GM21717 (cell line): Measurements from ENCODE around the gene VKORC1L1.
"Not testable (repeated sequence)": the region's sequence is repeated elsewhere in the genome, so short reads cannot be mapped to it uniquely, and the experiment has no call there.

ENCODE experiments used
- ATAC-seq: cut with Tn5 transposase; IDR thresholded peaks from one replicate; pipeline ENCODE4 v1.9.1; 2021; ENCODE audit warnings: mild to moderate bottlenecking, moderate library complexity; ENCODE audit not compliant: unreplicated experiment

VKORC1L1 gene

GRCh38 chr7:65931685-65932084 is 58.8 kb downstream of the VKORC1L1 start:
- ATAC-seq, result no peak

GRCh38 chr7:65937296-65937695 is 64.4 kb downstream of the VKORC1L1 start:
- no peak for ATAC-seq

GRCh38 chr7:65938336-65938895 is 65.5 kb downstream of the VKORC1L1 start:
- no peak for ATAC-seq

- ATAC-seq, result not testable (repeated sequence)
These were observed 72.9 kb downstream of the VKORC1L1 start for GRCh38 chr7:65945787-65946186.

DNA sequence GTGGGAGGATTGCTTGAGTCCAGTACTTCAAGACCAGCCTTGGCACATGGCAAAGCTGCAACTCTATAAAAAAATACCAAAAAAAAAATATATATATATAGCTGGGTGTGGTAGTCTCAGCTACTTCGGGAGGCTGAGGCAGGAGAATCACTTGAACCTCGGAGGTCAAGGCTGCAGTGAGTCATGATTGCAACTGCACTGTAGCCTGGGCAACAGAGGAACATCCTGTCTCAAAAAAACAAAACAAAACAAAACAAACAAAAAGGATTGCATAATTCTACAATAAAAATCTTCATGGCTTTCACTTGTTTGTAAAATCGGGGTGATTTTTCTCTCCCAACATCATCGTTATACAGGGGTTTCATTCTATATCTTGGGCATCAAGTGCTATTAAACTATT is 74.0 kb downstream of the VKORC1L1 start:
- no peak for ATAC-seq

DNA sequence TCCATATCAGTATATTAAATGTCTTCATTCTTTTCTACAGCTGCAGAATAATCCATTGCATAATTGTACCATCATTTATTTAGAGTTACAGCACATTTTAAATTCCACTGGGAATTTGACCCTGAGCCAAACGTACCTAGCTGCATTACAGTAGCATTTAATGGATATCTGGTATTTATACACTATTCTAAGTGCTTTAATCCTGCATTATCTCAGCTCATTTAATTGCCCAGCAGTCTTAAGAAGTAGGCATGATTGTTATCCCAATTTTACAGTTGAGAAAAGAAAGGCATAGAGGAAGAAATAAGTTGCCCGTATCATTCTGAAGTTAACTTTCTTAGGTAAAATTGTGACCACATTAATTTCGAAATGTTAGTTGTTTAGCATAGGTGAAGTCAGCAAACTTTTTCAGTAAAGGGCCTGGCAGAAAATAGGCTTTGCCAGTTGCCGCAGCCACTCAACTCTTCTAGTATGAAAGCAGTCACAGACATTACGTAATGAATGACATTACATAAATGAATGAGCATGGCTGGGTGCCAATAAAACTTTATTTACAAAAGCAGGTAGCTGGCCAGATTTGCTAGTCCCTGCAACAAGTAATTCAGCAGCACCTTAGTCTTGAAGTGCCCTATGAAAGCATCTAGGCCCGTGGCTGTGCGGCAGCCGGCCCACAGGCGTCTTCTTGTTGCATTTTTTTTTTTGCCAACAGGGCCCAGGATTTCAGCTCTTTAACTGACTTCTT is 79.1 kb downstream of the VKORC1L1 start:
- ATAC-seq, result no peak

DNA sequence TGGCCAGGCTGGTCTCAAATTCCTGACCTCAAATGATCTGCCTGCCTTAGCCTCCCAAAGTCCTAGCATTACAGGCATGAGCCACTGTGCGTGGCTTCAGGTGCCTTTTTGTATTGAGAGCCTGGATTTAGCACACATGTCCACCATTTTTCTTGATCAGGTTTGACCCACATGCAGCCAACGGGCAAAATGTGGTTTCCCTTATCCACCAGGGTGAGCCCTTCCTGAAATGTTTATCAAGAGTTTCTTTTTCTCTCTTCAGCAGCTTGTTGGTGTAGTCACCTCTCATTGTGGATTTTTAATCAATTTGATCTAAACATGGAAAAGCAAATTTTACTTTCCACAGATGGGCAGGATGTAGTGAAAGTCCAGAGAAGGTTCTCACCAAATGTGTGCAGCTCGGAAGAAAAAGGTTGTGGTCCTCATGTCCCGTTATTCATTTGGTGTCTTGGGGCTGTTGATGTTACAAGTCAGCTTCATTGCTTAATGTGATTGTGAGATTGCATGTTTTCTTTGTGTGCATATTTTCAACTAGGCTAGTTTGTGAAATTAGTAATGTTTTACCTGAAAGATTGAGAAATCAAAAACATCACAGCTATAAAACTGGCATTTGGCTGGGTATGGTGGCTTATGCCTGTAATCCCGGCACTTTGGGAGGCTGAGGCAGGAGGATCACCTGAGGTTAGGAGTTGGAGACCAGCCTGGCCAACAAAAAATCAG is 80.3 kb downstream of the VKORC1L1 start:
- no peak for ATAC-seq

DNA sequence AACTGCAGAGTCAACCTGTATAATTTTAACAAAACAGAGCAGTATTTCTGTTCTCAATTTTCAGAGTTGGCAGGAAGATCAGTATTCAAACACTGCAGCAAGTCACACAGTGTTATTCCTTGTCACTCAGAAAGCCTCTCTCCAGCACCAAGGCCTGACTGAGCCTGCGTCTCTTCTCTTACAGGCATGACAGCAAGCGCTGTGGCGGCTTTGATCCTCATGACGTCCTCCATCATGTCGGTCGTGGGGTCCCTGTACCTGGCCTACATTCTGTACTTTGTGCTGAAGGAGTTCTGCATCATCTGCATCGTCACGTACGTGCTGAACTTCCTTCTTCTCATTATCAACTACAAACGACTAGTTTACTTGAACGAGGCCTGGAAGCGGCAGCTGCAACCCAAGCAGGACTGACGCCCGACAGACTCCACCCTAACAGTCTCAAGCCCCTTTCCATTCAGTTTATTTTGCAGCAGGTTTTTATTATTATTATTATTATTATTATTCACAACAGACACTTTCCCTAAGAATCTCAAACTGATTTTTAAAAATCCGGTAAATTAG is 81.1 kb downstream of the VKORC1L1 start:
- no peak for ATAC-seq

- no peak for ATAC-seq
These were observed 82.8 kb downstream of the VKORC1L1 start for GRCh38 chr7:65955718-65956117.

DNA sequence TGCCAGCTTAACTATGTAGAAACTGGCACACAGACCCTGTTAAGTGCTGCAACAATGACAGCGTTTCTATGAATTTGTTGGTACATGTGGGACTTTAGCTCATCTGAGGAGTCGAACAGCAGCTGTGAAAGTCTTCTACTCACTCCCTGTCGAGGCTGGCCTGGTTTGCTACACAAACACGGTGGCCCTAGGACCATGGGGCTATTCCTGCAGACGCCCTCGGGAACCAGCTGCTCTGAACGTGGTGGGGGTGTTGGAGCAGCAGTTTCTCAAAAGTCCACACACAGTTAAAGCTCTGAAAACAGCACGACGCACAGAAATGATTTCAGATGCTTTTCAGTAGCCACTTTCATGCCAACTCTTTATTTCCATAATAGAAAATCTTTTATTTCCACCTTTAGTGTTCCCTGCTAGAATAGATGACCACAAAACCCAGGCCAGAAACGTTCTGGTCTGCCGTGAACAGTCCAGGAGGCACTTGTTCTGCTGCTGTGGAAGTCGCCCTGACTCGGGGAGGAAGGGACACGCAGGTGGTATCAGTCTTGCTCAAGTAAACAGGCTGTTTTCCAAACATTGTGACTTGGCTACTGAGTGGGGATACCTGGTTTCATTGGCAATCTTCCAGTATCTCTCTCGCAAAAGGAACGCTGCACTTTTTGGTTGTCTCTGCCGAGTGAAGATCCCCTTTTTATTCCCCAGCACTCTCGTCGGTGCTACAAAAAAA is 87.6 kb downstream of the VKORC1L1 start:
- ATAC-seq, result no peak

DNA sequence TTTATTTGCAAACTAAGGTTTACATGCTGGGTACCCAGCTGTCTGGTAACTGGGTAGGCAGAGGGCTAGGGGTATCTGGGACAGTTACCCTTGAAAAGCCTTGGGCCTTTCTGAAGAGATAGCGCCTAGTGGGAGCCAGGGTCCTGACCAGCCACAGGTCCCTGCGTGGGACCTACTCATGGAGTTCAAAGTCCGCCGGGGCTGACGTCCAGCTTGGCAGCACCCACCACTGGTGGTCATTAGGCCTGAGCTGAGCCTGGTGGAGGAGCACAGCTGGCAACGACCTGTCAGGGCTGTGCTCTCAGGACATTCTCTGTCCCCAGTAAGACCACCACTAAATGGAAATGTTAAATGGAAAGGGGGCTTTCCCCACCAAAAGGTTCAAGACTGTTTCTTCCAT is 89.2 kb downstream of the VKORC1L1 start:
- no peak for ATAC-seq

DNA sequence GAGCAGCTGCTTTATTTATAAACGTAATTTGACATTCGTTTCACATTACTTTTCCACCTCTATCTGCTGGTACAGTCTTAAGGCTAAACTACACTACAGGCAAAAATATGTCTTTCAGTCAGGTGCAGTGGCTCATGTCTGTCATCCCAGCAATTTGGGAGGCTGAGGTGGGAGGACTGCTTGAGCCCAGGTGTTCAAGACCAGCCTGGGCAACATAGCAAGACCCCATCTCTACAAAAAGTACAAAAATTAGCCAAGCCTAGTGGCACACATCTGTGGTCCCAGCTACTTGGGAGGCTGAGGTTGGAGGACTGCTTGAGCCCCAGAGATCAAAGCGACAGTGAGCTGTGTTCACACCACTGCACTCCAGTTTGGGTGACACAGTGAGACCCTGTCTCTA is 91.8 kb downstream of the VKORC1L1 start:
- ATAC-seq, result not testable (repeated sequence)

DNA sequence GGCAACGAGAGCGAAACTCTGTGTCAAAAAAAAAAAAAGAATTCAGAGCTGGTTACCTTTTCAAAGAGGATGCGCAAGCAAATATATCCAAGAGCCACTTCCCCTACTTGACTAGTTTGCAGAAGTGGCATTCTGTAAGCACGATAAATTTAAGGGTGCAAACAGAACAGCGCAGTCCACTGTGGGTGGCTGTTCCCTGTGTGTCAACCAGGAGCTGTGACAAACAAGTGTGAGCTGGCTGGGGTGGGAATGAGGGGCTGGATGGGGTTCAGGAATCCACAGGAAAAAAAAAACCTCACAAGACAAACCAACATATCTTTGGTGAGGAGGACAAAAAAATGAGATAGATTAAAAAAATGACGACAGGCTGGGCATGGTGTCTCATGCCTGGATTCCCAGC is 93.3 kb downstream of the VKORC1L1 start:
- ATAC-seq, result no peak

- no peak for ATAC-seq
These were observed 94.7 kb downstream of the VKORC1L1 start for GRCh38 chr7:65967361-65968155.

DNA sequence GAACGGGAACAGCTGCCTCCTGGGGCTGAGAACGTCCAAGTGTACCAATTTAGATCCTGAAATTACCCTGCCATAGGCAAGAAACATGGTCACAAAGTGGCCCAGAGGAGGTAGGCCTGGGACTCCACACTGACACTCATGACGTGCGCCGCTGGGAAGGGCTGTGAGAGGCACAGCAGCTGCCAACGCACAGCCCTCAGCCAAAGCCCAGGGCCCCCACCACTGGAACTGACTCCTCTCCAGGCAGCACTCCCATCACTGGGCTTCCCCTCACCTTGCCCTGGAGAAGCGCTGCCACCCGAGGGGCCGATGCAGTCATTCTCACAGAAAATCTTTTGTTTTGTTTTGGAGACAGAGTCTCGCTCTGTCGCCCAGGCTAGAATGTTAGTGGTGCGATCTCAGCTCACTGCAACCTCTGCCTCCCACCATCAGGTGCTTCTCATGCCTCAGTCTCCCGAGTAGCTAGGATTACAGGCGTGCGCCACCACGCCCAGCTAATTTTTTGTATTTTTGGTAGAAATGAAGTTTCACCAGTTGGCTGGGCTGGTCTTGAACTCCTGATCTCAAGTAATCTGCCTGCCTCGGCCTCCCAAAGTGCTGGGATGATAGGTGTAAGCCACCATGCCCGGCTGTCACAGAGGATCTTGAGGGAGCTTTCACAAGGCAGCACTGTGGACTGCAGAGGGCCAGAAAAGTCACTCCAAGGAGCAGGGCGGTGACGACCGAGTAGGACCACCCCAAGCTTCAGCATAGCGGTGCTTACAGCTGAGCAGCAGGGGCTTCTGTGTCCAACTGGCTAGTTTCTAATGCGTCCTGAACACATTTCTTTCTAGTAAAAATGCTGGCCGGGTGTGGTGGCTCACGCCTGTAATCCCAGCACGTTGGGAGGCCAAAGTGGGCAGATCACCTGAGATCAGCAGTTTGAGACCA is 95.6 kb downstream of the VKORC1L1 start:
- no peak for ATAC-seq

DNA sequence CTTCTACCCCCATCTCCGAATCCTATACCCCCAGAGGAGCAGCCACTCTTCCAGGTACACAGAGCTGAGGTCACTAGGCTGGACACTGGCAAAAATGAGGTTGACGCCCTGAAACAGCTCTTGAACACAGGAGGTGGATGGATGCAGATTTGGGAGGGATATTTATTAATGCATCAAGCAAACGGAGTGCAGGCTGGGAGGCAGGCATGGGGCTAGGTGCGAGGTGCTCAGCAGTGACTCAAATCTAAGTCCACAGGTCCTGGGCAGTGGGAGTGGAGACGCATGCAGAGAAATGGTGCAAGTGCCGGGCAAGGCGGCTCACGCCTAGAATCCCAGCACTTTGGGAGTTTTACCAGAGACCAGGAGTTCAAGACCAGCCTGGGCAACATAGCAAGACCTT is 98.1 kb downstream of the VKORC1L1 start:
- ATAC-seq, result no peak

- no peak for ATAC-seq
These were observed 100.1 kb downstream of the VKORC1L1 start for GRCh38 chr7:65972976-65973375.

GRCh38 chr7:65974191-65974801 is 101.4 kb downstream of the VKORC1L1 start:
- no peak for ATAC-seq

GRCh38 chr7:65974876-65975275 is 102.0 kb downstream of the VKORC1L1 start:
- no peak for ATAC-seq
